ENCODE data around the gene FAM193B. TPM values are rescaled to one million over a fixed set of nuclear protein-coding genes. Genes with fewer than 3 reads are reported as not detected.

Gene FAM193B
- total RNA-seq, 1 donor from 2014 or later, result 227 TPM

DNA sequence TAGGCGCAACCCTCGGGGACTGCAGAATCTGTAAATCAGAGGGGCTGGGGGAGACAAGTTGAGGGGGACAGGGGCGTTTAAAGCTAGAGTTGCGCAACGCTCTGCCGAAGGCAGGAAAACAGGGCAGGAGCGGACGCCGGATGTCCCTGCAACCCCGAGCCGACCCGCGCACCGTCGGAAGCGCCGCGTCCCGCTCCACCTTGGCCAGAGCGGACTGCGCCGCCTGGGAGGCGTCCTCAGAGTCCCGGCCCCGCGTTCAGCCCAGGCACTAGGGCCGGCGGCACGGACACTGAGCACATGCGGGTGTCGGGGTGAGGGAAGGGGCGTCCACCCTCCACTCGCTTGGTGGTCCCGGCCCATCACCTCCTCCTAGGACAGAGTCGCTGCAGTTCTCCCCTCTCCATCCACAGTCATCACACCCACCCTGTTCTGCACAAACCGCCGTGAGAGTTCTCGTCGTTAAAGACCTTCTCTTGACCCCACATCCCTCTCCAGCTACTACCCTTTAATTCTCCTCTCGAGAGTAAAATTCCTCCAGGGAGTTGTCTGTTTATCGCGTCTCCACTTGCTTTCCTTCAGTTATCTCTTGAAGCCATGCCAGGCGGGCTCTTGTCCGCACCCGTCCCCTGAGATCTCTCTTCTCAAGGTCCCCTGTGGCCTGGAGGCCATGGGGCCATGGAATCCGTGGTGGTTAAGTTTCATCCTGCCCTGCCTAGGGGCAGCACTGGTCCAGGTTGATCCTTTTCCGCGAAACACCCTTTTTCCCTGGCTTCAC, 56.2 kb downstream of the FAM193B start:
- Mint-ChIP-seq H3K27ac (ENCODE audit: unreplicated experiment) (peak overlapping the region; percentile 81), H3K9me3 (ENCODE audit: unreplicated experiment) (peaks cover 16% of the 10 kb centered on the region), H3K36me3 (ENCODE audit: unreplicated experiment) (no peaks in the 10 kb centered on the region), H3K27me3 (ENCODE audit: unreplicated experiment) (peaks cover 17% of the 10 kb centered on the region), H3K4me1 (ENCODE audit: low read depth, unreplicated experiment) (peaks cover 40% of the 10 kb centered on the region), H3K4me3 (ENCODE audit: unreplicated experiment) (peak overlapping the region; percentile 75)
- TF ChIP-seq, protein P1, sequence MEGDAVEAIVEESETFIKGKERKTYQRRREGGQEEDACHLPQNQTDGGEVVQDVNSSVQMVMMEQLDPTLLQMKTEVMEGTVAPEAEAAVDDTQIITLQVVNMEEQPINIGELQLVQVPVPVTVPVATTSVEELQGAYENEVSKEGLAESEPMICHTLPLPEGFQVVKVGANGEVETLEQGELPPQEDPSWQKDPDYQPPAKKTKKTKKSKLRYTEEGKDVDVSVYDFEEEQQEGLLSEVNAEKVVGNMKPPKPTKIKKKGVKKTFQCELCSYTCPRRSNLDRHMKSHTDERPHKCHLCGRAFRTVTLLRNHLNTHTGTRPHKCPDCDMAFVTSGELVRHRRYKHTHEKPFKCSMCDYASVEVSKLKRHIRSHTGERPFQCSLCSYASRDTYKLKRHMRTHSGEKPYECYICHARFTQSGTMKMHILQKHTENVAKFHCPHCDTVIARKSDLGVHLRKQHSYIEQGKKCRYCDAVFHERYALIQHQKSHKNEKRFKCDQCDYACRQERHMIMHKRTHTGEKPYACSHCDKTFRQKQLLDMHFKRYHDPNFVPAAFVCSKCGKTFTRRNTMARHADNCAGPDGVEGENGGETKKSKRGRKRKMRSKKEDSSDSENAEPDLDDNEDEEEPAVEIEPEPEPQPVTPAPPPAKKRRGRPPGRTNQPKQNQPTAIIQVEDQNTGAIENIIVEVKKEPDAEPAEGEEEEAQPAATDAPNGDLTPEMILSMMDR (IDR thresholded peaks at IDR 0.05; ENCODE audit: partially characterized antibody, unreplicated experiment), result no peak
- DNase-seq, result peak; percentile 60

DNA sequence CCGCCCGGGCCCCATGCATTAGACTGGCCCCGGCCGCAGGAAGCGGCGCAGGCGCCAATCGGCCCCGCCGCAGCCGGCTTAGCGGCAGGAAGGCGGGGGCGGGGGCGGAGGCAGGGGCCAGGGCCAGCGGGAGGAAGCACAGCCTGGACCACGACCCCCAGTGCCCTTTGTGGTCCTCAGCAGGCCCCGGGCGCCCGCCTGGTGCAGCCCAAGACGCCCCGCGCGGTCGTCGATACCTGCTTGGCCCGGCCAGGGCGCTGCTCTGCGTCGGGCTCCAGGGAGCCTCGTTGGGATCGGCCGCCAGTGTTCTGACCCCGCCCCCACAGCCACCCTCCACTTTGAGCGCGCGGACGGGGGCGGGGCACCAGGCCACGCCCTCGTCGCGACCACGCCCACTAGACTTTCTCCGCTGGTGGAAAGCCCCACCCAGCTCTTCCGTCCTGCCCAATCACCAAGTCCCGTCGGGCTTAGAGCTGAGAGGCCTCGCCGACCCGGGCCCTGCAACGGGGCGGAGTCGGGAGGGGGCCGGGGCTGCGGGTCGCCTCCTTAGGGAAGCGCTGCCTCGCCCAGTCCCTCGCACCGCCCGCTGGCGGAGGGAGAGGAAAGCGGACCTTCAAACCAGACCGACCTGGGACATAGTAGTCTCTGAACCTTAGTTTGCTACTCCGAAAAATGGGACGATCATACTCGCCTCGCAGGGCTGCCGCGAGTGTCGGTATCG, 56.9 kb downstream of the FAM193B start, which contains the start of gene PDLIM7:
PDLIM7 (minus strand) TSS at position 313 of the 721 bp plus-strand sequence. CDS start 1,092 bp downstream, outside the sequence.
- Mint-ChIP-seq H3K27ac (ENCODE audit: unreplicated experiment) (peak within 1 kb of the TSS; percentile 92), H3K4me3 (ENCODE audit: unreplicated experiment) (peak within 1 kb of the TSS; percentile 85), H3K36me3 (ENCODE audit: unreplicated experiment) (no peaks in the 10 kb centered on the region), H3K27me3 (ENCODE audit: unreplicated experiment) (peaks cover 21% of the 10 kb centered on the region), H3K9me3 (ENCODE audit: unreplicated experiment) (peaks cover 15% of the 10 kb centered on the region), H3K4me1 (ENCODE audit: low read depth, unreplicated experiment) (peaks cover 39% of the 10 kb centered on the region)
- TF ChIP-seq, protein P1 (IDR thresholded peaks at IDR 0.05; ENCODE audit: partially characterized antibody, unreplicated experiment), result no peak
- peak; percentile 97 for DNase-seq

DNA sequence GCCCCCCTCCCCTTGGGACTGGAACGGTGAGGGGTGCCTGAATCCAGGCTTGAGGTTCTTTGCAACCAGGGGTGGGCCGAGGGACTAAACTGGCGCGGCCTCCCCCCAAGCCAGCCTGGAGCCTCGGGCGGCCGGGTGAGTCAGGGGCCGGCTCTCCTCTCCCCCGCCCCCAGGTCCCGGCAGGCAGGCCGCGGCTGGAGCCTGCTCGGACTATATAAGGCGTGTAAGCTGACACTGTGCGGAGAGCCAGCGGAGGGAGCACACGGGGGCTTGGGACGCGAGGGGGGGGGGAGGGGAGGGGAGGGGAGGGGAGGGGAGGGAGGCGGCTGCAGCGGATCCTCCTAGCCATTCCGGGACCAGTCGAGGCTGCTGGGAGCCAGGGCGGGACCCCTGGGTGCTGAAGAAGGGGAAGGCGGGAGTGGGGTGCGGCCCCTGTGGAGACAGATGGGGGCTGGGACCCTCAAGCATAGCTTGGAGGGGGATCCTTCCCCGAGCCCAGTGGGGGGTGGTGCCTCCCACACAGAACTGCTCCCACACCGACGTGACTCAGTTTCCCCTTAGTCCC, 57.6 kb downstream of the FAM193B start:
- TF ChIP-seq, protein P1 (IDR thresholded peaks at IDR 0.05; ENCODE audit: partially characterized antibody, unreplicated experiment), result no peak

DNA sequence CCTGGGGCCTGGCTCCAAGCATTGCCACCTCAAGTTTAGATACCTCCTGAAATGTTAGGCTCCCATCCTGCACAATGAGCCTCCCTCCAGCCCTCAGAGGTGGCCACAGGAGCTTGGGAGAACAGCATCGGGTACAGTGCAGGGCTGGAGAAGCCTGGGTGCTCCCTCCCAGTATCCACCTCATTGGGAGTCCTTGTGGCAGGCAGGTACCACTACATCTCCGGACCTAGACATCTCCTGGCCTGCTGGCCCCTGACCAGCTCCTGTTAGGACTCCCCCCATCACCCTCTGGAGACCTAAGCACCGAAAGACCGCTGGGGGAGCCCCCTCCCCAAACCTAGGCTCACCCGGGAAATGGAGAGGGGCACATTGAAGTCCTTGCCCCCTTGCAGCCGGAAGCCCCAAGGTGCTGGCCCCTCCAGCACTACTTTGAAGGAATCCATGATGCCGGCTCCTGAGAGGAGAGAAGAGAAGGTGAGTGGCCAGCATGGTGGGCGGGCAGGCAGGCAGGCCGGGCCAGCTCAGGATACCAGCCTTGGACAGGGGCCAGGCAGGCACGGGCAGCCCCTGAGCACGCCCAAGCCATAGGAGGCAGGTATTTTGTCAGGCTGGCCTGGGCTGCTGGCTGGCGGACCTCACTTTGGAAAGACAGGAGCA, 58.2 kb downstream of the FAM193B start:
- peak overlapping the region; percentile 92 for H3K27ac Mint-ChIP-seq (ENCODE audit: unreplicated experiment)
- peak overlapping the region; percentile 85 for H3K4me3 Mint-ChIP-seq (ENCODE audit: unreplicated experiment)
- peaks cover 27% of the 10 kb centered on the region for H3K4me1 Mint-ChIP-seq (ENCODE audit: low read depth, unreplicated experiment)
- TF ChIP-seq, protein P1 (IDR thresholded peaks at IDR 0.05; ENCODE audit: partially characterized antibody, unreplicated experiment), result peak; percentile 34
- H3K27me3 Mint-ChIP-seq (ENCODE audit: unreplicated experiment), result peaks cover 15% of the 10 kb centered on the region
- peaks cover 10% of the 10 kb centered on the region for H3K9me3 Mint-ChIP-seq (ENCODE audit: unreplicated experiment)
- DNase-seq, result no peak
- no peaks in the 10 kb centered on the region for H3K36me3 Mint-ChIP-seq (ENCODE audit: unreplicated experiment)

More for the DNA sequence above, 57.6 kb downstream of the FAM193B start:
- peaks cover 10% of the 10 kb centered on the region for H3K9me3 Mint-ChIP-seq (ENCODE audit: unreplicated experiment)
- H3K27me3 Mint-ChIP-seq (ENCODE audit: unreplicated experiment), result peaks cover 15% of the 10 kb centered on the region
- DNase-seq, result peak; percentile 86
- peak overlapping the region; percentile 85 for H3K4me3 Mint-ChIP-seq (ENCODE audit: unreplicated experiment)
- H3K36me3 Mint-ChIP-seq (ENCODE audit: unreplicated experiment), result no peaks in the 10 kb centered on the region
- peak overlapping the region; percentile 92 for H3K27ac Mint-ChIP-seq (ENCODE audit: unreplicated experiment)
- peaks cover 32% of the 10 kb centered on the region for H3K4me1 Mint-ChIP-seq (ENCODE audit: low read depth, unreplicated experiment)
